ENCODE measurements around the gene RAB7B. TPM values are rescaled to one million over a fixed set of nuclear protein-coding genes. Genes with fewer than 3 reads are reported as not detected.

The RAB7B gene
- total RNA-seq, 3 donors from 2014 or later (not counting 1 experiment from before 2014, with no cell fraction given): 0.19 TPM; not detected in 2

DNA sequence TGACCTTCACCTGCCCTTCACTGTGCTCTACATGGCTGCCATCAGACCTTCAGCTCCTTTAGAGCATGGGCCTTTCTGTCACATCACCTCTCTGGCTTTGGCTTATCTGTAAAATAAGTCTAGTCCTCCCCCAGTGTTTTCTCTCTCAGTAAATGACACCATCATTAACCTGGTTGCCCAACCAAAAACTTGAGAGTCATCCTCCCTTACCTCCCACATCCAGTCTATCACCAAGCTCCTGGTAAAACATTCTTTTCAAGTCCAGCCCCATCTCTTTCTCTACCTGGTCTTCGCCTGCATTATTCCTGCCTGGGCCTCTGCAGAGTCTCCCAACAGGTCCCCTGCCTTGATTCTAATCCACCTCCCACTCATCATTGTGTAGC is 73.0 kb downstream of the RAB7B start:
- DNase-seq (no peak), ATAC-seq (no peak)
- Mint-ChIP-seq H3K27ac (no peak overlapping the region), H3K4me1 (no peaks in the 10 kb centered on the region), H3K4me3 (no peak overlapping the region), H3K36me3 (no peaks in the 10 kb centered on the region), H3K9me3 (no peaks in the 10 kb centered on the region), H3K27me3 (ENCODE audit: low read depth in 2 of 2) (peaks cover 9 to 13% of the 10 kb centered on the region in 2 donors)
- no peak overlapping the region for H3K27ac ChIP-seq (ENCODE audit: low read length)
- intact Hi-C loops (cut with micrococcal nuclease): no loop called here
- no peaks in the 10 kb centered on the region for H3K27me3 ChIP-seq (ENCODE audit: control insufficient read depth, insufficient read depth, low read length)
- H3K9me3 ChIP-seq (ENCODE audit: control insufficient read depth, insufficient read depth, low read length): no peaks in the 10 kb centered on the region
- WGBS (ENCODE audit: insufficient coverage): 90% methylated on average over 1 of the region's 1 CpG
- TF ChIP-seq, protein P1, sequence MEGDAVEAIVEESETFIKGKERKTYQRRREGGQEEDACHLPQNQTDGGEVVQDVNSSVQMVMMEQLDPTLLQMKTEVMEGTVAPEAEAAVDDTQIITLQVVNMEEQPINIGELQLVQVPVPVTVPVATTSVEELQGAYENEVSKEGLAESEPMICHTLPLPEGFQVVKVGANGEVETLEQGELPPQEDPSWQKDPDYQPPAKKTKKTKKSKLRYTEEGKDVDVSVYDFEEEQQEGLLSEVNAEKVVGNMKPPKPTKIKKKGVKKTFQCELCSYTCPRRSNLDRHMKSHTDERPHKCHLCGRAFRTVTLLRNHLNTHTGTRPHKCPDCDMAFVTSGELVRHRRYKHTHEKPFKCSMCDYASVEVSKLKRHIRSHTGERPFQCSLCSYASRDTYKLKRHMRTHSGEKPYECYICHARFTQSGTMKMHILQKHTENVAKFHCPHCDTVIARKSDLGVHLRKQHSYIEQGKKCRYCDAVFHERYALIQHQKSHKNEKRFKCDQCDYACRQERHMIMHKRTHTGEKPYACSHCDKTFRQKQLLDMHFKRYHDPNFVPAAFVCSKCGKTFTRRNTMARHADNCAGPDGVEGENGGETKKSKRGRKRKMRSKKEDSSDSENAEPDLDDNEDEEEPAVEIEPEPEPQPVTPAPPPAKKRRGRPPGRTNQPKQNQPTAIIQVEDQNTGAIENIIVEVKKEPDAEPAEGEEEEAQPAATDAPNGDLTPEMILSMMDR (IDR thresholded peaks at IDR 0.05): no peak
- no peaks in the 10 kb centered on the region for H3K4me1 ChIP-seq (ENCODE audit: control insufficient read depth, insufficient read depth, low read length)
- no peak overlapping the region for H3K4me3 ChIP-seq (ENCODE audit: low read length)
- H3K36me3 ChIP-seq (ENCODE audit: control insufficient read depth, insufficient read depth, low read length): no peaks in the 10 kb centered on the region

DNA sequence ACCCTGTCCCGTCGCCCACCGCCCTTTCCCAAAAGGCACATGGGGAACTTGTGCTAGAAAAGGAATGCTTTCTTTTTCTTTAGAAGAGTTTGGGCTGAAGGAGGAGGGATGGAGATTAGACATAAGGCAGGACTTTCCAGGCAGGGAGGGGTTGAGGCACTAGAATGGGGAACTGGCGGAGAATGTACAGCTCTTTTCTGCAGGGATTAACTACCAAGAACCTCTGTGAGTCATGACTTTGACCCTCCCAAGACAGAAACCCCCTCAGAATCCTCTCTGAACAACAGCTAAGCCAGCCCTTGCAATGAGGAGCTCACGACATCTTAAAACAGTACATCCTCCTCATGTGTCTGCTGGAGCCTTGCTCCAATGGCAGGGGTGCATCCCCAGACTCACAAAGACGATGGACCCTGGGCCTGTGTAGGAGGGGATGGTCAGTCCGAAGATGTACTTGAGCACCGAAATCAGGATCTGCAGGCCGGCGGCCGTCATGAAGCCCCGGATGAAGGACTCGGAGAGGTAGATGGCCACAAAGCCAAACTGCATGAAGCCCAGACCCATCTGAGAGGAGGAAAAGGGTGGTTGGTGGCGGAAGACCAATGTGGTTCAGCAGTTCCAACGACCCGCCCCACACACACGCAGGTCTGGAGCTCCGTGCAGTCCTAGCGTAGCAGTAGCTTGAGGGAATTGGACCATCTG is 73.5 kb downstream of the RAB7B start:
- Mint-ChIP-seq H3K4me3 (no peak overlapping the region), H3K9me3 (no peaks in the 10 kb centered on the region), H3K4me1 (no peaks in the 10 kb centered on the region), H3K36me3 (no peaks in the 10 kb centered on the region), H3K27ac (no peak overlapping the region), H3K27me3 (ENCODE audit: low read depth in 2 of 2) (peaks cover 9 to 13% of the 10 kb centered on the region in 2 donors)
- no peaks in the 10 kb centered on the region for H3K36me3 ChIP-seq (ENCODE audit: control insufficient read depth, insufficient read depth, low read length)
- H3K4me3 ChIP-seq (ENCODE audit: low read length): no peak overlapping the region
- intact Hi-C loops (cut with micrococcal nuclease): no loop called here
- TF ChIP-seq, protein P1 (IDR thresholded peaks at IDR 0.05): no peak
- no peak for DNase-seq
- H3K27ac ChIP-seq (ENCODE audit: low read length): no peak overlapping the region
- ATAC-seq: no peak
- no peaks in the 10 kb centered on the region for H3K4me1 ChIP-seq (ENCODE audit: control insufficient read depth, insufficient read depth, low read length)
- H3K9me3 ChIP-seq (ENCODE audit: control insufficient read depth, insufficient read depth, low read length): no peaks in the 10 kb centered on the region
- H3K27me3 ChIP-seq (ENCODE audit: control insufficient read depth, insufficient read depth, low read length): no peaks in the 10 kb centered on the region
- 95% methylated on average over 19 of the region's 19 CpGs for WGBS (ENCODE audit: insufficient coverage)

DNA sequence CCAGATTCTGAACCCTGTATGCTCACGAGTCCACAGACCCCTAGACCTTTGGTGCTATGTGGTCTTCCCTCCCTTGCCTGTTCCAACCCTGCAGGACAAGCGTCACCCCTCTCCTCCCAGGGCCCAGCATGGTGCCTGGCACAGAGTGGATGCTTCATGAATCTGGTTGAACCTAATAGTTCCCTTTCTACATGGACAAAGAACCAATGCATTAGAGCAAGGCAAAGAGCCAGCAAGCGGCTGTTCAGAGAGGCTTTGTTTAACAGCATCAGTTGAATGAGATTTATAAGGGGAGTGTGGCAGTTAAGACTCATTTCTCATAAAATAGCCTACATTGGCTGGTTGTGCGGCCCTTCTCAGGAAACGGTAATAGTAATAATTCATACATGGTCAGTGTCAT is 74.9 kb downstream of the RAB7B start:
- TF ChIP-seq, protein P1 (IDR thresholded peaks at IDR 0.05): no peak

DNA sequence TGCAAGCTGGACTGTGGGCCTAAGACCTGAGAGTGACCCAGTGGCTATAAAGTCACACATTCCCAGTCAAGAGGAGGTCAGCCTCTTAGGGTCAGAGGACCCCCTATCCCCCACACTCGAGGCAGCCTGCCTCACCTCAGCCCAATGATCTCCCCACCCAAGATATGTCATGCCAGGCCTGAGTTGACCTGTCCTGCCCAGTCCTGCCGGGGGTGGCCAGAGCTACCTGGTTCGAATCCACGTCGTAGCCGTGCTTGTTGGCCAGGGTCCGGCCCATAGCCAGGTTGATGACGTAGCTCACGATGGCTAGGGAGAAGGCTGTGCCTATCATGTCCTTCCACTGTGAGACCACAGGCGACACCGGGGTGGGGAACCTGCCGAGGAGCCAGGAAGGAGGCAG is 75.5 kb downstream of the RAB7B start:
- H3K27ac ChIP-seq (ENCODE audit: low read length): no peak overlapping the region
- no peak for ATAC-seq
- no peaks in the 10 kb centered on the region for H3K4me1 Mint-ChIP-seq
- H3K27me3 Mint-ChIP-seq (ENCODE audit: low read depth in 2 of 2): peaks cover 6 to 7% of the 10 kb centered on the region in 2 donors
- 94% methylated on average over 12 of the region's 12 CpGs for WGBS (ENCODE audit: insufficient coverage)
- TF ChIP-seq, protein P1 (IDR thresholded peaks at IDR 0.05): no peak
- H3K27me3 ChIP-seq (ENCODE audit: control insufficient read depth, insufficient read depth, low read length): no peaks in the 10 kb centered on the region
- H3K9me3 ChIP-seq (ENCODE audit: control insufficient read depth, insufficient read depth, low read length): no peaks in the 10 kb centered on the region
- no peaks in the 10 kb centered on the region for H3K36me3 Mint-ChIP-seq
- intact Hi-C loops (cut with micrococcal nuclease): no loop called here
- DNase-seq: no peak
- H3K4me3 Mint-ChIP-seq: no peak overlapping the region
- H3K4me1 ChIP-seq (ENCODE audit: control insufficient read depth, insufficient read depth, low read length): no peaks in the 10 kb centered on the region
- no peak overlapping the region for H3K27ac Mint-ChIP-seq
- H3K9me3 Mint-ChIP-seq: no peaks in the 10 kb centered on the region
- H3K4me3 ChIP-seq (ENCODE audit: low read length): no peak overlapping the region
- no peaks in the 10 kb centered on the region for H3K36me3 ChIP-seq (ENCODE audit: control insufficient read depth, insufficient read depth, low read length)

More for the DNA sequence above, 74.9 kb downstream of the RAB7B start:
- no peak for DNase-seq
- Mint-ChIP-seq H3K4me3 (no peak overlapping the region), H3K4me1 (no peaks in the 10 kb centered on the region), H3K27me3 (ENCODE audit: low read depth in 2 of 2) (peaks cover 9% of the 10 kb centered on the region in 2 donors), H3K36me3 (no peaks in the 10 kb centered on the region), H3K27ac (no peak overlapping the region), H3K9me3 (no peaks in the 10 kb centered on the region)
- no peak overlapping the region for H3K4me3 ChIP-seq (ENCODE audit: low read length)
- WGBS (ENCODE audit: insufficient coverage): 92% methylated on average over 5 of the region's 5 CpGs
- no peak overlapping the region for H3K27ac ChIP-seq (ENCODE audit: low read length)
- H3K36me3 ChIP-seq (ENCODE audit: control insufficient read depth, insufficient read depth, low read length): no peaks in the 10 kb centered on the region
- ATAC-seq: no peak
- no peaks in the 10 kb centered on the region for H3K9me3 ChIP-seq (ENCODE audit: control insufficient read depth, insufficient read depth, low read length)
- H3K27me3 ChIP-seq (ENCODE audit: control insufficient read depth, insufficient read depth, low read length): no peaks in the 10 kb centered on the region
- no peaks in the 10 kb centered on the region for H3K4me1 ChIP-seq (ENCODE audit: control insufficient read depth, insufficient read depth, low read length)
- intact Hi-C loops (cut with micrococcal nuclease): no loop called here

Measured in natural killer cell (primary cell).